NCI-H460 (cell line): ENCODE results near the gene SESN1. TPM values are rescaled to one million over a fixed set of nuclear protein-coding genes. Genes with fewer than 3 reads are reported as not detected.

Source experiments
- DNase-seq: peaks from one replicate; pipeline ENCODE4 v3.0.0-alpha.2; 2016; ENCODE audit warnings: low read depth; ENCODE audit errors: extremely low read depth
- total RNA-seq: library from RNA; depleted of rRNA; stranded (reverse); fragments of >200 nt; shearing (Covaris generic); gene quantifications from 2 replicates; pipeline ENCODE4 v1.2.3, GENCODE V29; 2014

SESN1 gene
- total RNA-seq, 1 experiment from 2014 or later: 10.2 TPM

DNA sequence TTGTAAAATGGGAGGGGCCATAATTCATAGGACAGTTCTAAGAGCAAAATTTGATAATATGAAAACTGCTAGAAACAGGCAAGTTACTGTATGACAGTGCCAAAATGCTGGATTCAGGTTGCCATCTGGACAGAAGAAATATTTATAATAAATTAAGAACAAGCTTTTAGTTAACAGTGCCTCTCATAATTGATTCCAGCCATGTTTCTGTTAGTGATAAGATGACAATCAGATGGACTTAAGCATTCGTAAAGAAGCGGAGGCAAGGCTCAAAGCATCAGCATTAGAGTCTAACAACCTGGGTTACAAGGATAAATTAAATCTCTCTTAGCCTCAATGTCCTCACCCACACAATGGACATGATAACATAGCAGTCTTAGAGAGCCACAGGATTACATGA, 61.0 kb downstream of the SESN1 start:
- DNase-seq: no peak

- DNase-seq: no peak
Measured at GRCh38 chr6:109031416-109031815, 63.2 kb downstream of the SESN1 start.

GRCh38 chr6:109029313-109029712, 65.3 kb downstream of the SESN1 start:
- no peak for DNase-seq

GRCh38 chr6:109028439-109028838, 66.2 kb downstream of the SESN1 start:
- DNase-seq: no peak

DNA sequence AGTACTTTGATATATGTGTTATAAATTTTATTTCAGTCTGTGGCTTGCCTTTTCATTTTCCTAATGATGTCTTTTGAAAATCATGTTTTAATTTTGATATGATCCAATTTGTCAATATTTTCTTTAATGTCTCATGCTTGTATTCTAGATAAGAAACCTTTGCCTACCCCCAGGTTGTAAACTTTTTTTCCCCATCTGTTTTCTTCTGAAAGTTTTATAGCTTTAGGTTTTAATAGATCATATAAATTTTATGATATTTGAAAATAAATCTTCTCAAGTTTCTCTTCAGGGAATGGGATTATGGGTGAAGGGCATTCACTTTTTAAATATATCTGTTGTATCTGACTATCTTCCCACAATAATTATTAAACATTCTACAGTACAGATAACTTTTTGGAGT, 66.7 kb downstream of the SESN1 start:
- no peak for DNase-seq

DNA sequence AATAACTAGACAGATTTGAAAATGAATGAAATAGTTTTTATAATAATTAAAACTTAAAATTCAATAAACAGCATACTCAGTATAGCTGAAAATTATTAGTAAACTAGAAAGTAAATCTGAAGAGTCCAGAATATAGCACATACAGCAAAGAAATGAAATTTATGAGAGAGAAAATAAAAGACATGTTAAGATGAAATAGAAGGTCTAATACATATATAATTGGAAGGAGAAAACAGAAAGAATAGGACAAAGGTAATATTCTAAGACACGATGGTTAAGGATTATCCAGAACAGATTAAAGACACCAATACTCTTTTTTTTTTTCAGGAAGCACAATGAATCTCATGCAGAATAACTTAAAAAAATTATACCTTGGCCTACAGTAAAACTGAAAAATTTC, 69.0 kb downstream of the SESN1 start:
- no peak for DNase-seq

GRCh38 chr6:109024784-109025183, 69.9 kb downstream of the SESN1 start:
- no peak for DNase-seq

- no peak for DNase-seq
Measured at GRCh38 chr6:109024368-109024767, 70.3 kb downstream of the SESN1 start.

- no peak for DNase-seq
Measured at GRCh38 chr6:109023356-109023925, 71.2 kb downstream of the SESN1 start.

GRCh38 chr6:109021870-109022269, 72.8 kb downstream of the SESN1 start:
- no peak for DNase-seq

DNA sequence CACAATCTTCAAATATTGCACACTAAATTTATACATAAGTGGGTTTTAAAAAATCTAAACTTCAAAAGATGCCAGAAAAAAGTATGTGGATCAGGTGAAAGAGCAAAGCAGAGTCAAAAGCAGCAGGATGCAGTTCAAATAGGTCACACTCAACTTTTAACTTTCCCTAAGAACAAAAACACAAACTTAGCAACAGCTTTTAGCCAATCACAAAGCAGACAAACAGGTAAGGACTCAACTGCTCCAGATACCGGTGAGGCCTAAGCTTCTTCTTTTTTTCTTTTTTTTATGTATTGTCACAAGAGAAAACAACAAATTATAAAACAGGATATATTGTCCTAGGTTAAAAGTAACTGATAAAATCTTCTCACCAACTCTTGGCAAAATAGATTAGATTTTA, 74.7 kb downstream of the SESN1 start:
- DNase-seq: no peak

DNA sequence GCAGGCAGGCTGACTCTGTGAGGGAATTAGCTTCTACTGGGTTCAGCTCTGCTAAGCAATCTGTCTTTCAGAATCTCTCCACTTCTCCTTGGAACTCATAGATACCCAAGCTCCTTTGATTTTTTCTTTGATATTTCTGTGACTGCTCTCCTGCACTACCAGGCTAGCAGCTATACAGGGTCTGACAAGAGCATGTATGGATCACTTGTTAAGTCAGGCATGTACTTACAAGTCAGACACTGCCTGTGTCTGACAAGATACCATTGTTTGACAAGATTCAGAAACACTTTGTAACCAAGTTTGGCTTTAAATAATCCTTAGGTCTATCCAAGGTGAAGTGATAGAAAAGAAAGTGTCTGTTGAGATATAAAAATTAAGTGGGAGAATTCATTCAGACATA, 79.5 kb downstream of the SESN1 start:
- no peak for DNase-seq

DNA sequence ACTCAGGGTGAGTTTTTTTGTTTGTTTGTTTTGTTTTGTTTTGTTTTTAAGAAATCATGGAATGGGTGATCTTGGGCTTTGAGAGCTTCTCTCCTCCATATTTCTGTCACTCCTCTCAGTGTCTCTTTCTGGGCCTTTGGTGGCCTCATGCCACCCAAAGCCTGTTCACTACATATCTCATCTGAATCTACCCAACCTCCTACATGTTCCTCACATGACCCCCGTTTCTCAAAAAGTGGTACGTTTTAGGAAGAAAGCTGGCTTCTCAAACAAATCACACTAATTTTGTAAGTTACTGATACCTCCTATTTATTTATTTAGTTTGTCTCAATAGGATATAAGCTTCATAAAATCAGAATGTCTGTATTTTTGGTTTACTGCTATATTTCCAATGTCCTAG, 80.0 kb downstream of the SESN1 start:
- DNase-seq: no peak

DNA sequence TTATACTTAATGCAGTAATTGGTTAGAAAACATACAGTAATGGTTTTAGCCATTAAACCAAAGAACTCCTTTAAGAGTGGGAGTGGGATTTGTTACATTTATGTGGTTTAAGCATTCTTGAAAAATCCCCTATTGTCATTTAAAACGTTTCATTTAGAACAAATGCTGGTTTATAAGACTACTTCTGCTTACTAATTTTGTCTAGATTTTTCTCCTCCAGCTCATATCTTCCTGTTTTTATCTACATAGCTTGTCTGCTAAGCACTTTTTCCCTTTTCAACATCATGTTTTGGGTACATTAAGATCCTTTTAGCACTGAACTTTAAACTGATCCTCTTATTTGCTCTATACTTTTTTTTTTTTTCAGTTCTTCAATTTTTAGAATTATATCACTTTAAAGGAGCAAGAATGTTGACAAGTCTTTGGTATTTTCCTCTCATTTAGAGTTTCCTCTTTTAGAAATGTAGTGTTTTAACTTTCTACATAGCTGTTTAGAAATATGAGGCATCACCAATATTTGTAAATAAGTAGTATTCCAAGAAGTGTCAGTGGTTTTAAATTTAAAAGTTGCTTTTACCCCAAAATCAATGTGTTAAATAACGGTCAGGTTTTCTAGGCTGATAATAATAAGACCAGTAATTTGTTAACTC, 80.9 kb downstream of the SESN1 start:
- no peak for DNase-seq

- DNase-seq: no peak
Measured at GRCh38 chr6:109010705-109011102, 83.9 kb downstream of the SESN1 start.

GRCh38 chr6:109009962-109010704, 84.5 kb downstream of the SESN1 start:
- DNase-seq: no peak

DNA sequence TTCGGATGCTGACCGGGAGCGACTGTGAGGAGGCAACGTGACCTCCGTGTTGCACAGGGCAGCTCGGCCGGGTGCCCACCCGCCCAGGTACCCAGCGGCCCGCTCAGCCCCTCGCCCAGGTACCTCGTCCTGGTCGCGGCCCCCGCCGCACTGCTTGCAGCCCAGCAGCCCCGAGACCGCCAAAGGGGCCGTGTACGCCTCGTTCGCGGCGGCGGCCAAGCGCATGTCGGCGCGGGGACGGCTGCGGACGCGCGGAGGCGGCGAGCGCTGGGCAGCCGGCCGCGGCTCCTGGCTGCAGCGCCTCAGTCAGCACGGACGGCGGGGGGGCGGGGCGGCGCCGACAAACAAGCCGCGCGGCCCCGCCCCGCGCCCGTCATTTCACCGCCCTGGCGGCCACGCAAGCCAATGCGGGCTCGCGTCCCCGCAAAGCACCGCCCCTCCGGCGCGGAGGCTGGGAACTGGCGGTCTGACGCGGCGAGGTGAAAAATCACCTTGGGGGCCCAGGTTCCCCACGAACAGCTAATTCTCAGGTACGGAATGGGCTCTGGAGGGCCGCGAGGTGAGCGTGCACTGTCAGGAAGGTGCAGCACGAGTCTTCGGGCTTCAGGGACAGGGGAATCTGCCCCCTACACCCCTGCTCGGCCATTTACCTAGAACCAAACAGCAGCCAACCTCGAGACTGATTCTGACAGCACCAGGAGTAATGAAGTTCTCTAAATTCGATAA, 85.2 kb downstream of the SESN1 start:
- peak; percentile 67 for DNase-seq

DNA sequence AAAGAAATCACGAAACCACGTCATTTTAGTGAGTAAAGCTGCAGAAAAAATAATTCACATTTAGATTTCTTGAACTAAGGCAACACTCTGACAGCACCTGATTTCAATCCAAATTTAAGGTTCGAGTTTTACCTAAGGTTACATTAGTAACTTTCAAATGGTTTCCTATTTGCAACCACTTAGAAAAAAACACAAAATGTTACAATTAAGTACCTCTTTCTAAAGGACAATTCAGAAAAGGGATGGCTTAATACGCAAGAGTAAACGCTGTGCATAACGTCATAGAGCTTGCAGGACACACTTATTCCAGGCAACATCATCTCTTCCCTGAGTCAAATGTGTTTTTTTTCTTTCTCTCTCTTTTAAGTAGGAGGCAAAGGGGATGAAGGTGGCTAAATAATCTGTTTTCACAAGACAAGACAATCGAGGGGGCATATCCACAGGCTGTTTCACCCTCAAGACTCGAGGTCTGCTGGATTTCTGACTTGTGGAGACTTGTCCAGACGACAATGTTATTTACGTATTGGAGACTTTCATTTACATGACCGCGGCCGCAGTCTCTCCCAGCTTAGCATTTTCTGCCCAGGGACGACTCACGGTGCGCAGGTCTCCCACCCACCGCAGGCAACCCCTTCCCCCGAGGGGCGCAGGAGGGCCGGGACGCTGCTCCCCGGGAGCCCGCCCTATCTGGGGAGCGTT, 86.0 kb downstream of the SESN1 start:
- DNase-seq: no peak

- DNase-seq: no peak
Measured at GRCh38 chr6:109008054-109008453, 86.6 kb downstream of the SESN1 start.

DNA sequence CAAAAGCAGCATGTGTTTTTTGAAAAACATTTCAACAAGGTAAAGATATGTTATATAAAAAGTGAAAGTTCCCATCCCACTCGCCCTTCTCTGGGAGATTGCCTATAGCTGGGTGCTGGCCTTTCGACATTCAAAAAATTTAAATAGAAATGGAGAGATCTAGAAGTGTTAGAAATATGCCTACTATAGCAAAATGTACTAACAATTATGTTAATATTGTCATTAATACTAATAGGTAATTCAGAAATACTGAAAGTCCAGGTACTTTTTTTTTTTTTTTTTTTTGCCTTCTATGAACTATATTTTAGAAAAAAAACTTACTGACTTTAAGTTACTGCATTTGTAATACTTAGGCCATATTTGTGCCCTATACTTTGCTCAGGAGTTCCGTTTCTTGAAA, 87.1 kb downstream of the SESN1 start:
- no peak for DNase-seq

GRCh38 chr6:109006818-109007217, 87.8 kb downstream of the SESN1 start:
- DNase-seq: no peak
